Measurements from ENCODE around the gene CAPN8.

DNA sequence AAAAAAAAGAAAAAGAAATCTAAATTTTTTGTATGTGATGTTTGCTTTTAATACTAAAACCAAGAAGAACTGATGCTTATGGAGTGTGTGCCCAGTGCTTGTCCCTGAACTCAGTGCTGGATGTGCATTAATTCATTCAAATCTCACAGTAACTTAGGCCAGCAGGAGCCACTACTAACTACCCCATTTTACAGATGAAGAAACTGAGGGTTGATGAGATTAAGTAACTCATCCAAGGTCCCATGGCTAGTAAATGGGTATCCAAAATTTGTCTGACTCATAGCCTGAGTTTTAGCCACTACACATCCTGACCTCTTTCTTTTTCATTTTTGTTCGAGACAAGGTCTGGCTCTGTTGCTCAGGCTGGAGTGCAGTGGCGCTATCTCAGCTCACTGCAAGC is 144.4 kb downstream of the CAPN8 start:
- TF ChIP-seq POLR2AphosphoS5 (IDR thresholded peaks at IDR 0.05) (no peak), POLR2A (IDR thresholded peaks at IDR 0.05) (no peak)
- TF ChIP-seq, protein P1, sequence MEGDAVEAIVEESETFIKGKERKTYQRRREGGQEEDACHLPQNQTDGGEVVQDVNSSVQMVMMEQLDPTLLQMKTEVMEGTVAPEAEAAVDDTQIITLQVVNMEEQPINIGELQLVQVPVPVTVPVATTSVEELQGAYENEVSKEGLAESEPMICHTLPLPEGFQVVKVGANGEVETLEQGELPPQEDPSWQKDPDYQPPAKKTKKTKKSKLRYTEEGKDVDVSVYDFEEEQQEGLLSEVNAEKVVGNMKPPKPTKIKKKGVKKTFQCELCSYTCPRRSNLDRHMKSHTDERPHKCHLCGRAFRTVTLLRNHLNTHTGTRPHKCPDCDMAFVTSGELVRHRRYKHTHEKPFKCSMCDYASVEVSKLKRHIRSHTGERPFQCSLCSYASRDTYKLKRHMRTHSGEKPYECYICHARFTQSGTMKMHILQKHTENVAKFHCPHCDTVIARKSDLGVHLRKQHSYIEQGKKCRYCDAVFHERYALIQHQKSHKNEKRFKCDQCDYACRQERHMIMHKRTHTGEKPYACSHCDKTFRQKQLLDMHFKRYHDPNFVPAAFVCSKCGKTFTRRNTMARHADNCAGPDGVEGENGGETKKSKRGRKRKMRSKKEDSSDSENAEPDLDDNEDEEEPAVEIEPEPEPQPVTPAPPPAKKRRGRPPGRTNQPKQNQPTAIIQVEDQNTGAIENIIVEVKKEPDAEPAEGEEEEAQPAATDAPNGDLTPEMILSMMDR (IDR thresholded peaks at IDR 0.05), result no peak

All from transverse colon (tissue), 4 donors.